Vagina (tissue), 2 donors: ENCODE data around the gene NPC1L1. TPM values are rescaled to one million over a fixed set of nuclear protein-coding genes. Genes with fewer than 3 reads are reported as not detected.

Experiments used
- DNase-seq, 2 donors: peaks; one replicate each; pipeline ENCODE4 v3.0.0-alpha.2; 2017; ENCODE audit errors: extremely low spot score in 2 of 2
- H3K27ac ChIP-seq: fragments of 200-600 bp; sonication (generic); one replicate; pipeline ENCODE4 v1.5.1; 2019
- H3K27me3 ChIP-seq: fragments of 200-600 bp; sonication (generic); one replicate; pipeline ENCODE4 v1.5.1; 2019
- H3K36me3 ChIP-seq, 2 donors: fragments of 200-600 bp; sonication (generic); one replicate each; pipeline ENCODE4 v1.5.1; 2017 to 2019
- H3K4me1 ChIP-seq: fragments of 200-600 bp; sonication (generic); one replicate; pipeline ENCODE4 v1.5.1; 2019
- H3K4me3 ChIP-seq, 2 donors: fragments of 200-600 bp; sonication (generic); 1 replicate in 1 of 2; 2 replicates in 1 of 2; pipeline ENCODE4 v1.5.1; 2016 to 2019
- H3K9me3 ChIP-seq: fragments of 200-600 bp; sonication (generic); one replicate; pipeline ENCODE4 v1.5.1; 2019
- CTCF ChIP-seq, 3 experiments: fragments of 450-650 bp in 2 of 3; fragments of 200-600 bp in 1 of 3; sonication (generic) in 1 of 3; IDR thresholded peaks; one replicate each; pipeline ENCODE4 v1.5.1; 2017 to 2019; ENCODE audit warnings: antibody characterized with exemption in 3 of 3, mild to moderate bottlenecking in 2 of 3, moderate library complexity in 2 of 3
- POLR2A ChIP-seq, 2 donors: fragments of 450-650 bp; IDR thresholded peaks; one replicate each; pipeline ENCODE4 v1.6.1; 2017; ENCODE audit warnings: antibody characterized with exemption in 2 of 2, mild to moderate bottlenecking in 2 of 2, moderate library complexity in 2 of 2
- POLR2AphosphoS5 ChIP-seq, 2 donors: sonication (generic); formaldehyde crosslinking; IDR thresholded peaks; one replicate each; pipeline ENCODE4 v1.9.0; 2017; ENCODE audit warnings: antibody characterized with exemption in 2 of 2, mild to moderate bottlenecking in 2 of 2, low read depth in 1 of 2; ENCODE audit not compliant: insufficient read depth in 1 of 2
- intact Hi-C: fragments of 100-400 bp; cut with DNase I; formaldehyde crosslinking; loops from one replicate; pipeline ENCODE4 v1.15.1; 2023
- total RNA-seq: library from RNA; depleted of rRNA; stranded (reverse); fragments of >200 nt; gene quantifications from one replicate; pipeline ENCODE4 v1.2.3, GENCODE V29; 2016

NPC1L1 gene
- total RNA-seq, 1 donor from 2014 or later, result 0.49 TPM

- TF ChIP-seq POLR2A (IDR thresholded peaks at IDR 0.05) (no peak), POLR2AphosphoS5 (IDR thresholded peaks at IDR 0.05; ENCODE audit: insufficient read depth in 1 of 2, low read depth in 1 of 2) (no peak), CTCF (IDR thresholded peaks at IDR 0.05) (no peak)
- Histone ChIP-seq H3K9me3 (no peaks in the 10 kb centered on the region), H3K4me1 (no peaks in the 10 kb centered on the region), H3K36me3 (no peaks in the 10 kb centered on the region), H3K27me3 (no peaks in the 10 kb centered on the region), H3K27ac (no peak overlapping the region), H3K4me3 (no peak overlapping the region)
- intact Hi-C loops, result no loop called here
- no peak for DNase-seq
These were observed 9.4 kb downstream of the NPC1L1 start for GRCh38 chr7:44531421-44532380.

GRCh38 chr7:44530990-44531389 is 10.1 kb downstream of the NPC1L1 start:
- Histone ChIP-seq H3K27ac (no peak overlapping the region), H3K27me3 (no peaks in the 10 kb centered on the region), H3K4me1 (no peaks in the 10 kb centered on the region), H3K9me3 (no peaks in the 10 kb centered on the region), H3K4me3 (no peak overlapping the region), H3K36me3 (no peaks in the 10 kb centered on the region)
- no peak for TF ChIP-seq POLR2AphosphoS5 (IDR thresholded peaks at IDR 0.05; ENCODE audit: insufficient read depth in 1 of 2, low read depth in 1 of 2)
- no peak for TF ChIP-seq CTCF (IDR thresholded peaks at IDR 0.05)
- no peak for TF ChIP-seq POLR2A (IDR thresholded peaks at IDR 0.05)
- no peak for DNase-seq
- intact Hi-C loops, result no loop called here

- no peaks in the 10 kb centered on the region for H3K27me3 ChIP-seq
- no peak overlapping the region for H3K27ac ChIP-seq
- H3K9me3 ChIP-seq, result no peaks in the 10 kb centered on the region
- H3K36me3 ChIP-seq, result no peaks in the 10 kb centered on the region
- intact Hi-C loops, result no loop called here
- no peak for DNase-seq
- no peak overlapping the region for H3K4me3 ChIP-seq
- no peaks in the 10 kb centered on the region for H3K4me1 ChIP-seq
- no peak for TF ChIP-seq POLR2AphosphoS5 (IDR thresholded peaks at IDR 0.05; ENCODE audit: insufficient read depth in 1 of 2, low read depth in 1 of 2)
These were observed 16.2 kb downstream of the NPC1L1 start for GRCh38 chr7:44524811-44525388.

- Histone ChIP-seq H3K9me3 (no peaks in the 10 kb centered on the region), H3K27ac (no peak overlapping the region), H3K27me3 (no peaks in the 10 kb centered on the region), H3K4me3 (no peak overlapping the region), H3K4me1 (no peaks in the 10 kb centered on the region), H3K36me3 (no peaks in the 10 kb centered on the region)
- intact Hi-C loops, result no loop called here
- no peak for TF ChIP-seq POLR2AphosphoS5 (IDR thresholded peaks at IDR 0.05; ENCODE audit: insufficient read depth in 1 of 2, low read depth in 1 of 2)
- TF ChIP-seq CTCF (IDR thresholded peaks at IDR 0.05), result no peak
- no peak for TF ChIP-seq POLR2A (IDR thresholded peaks at IDR 0.05)
- no peak for DNase-seq
These were observed 18.8 kb downstream of the NPC1L1 start for GRCh38 chr7:44522315-44522714.

GRCh38 chr7:44521347-44522095 is 19.6 kb downstream of the NPC1L1 start:
- no peaks in the 10 kb centered on the region for H3K36me3 ChIP-seq
- TF ChIP-seq POLR2AphosphoS5 (IDR thresholded peaks at IDR 0.05; ENCODE audit: insufficient read depth in 1 of 2, low read depth in 1 of 2), result no peak
- TF ChIP-seq POLR2A (IDR thresholded peaks at IDR 0.05), result no peak
- TF ChIP-seq CTCF (IDR thresholded peaks at IDR 0.05), result no peak
- no peaks in the 10 kb centered on the region for H3K9me3 ChIP-seq
- intact Hi-C loops, result no loop called here
- no peaks in the 10 kb centered on the region for H3K27me3 ChIP-seq
- DNase-seq, result peak in 1 of 2 donors; percentile 64
- no peak overlapping the region for H3K4me3 ChIP-seq
- no peaks in the 10 kb centered on the region for H3K4me1 ChIP-seq
- H3K27ac ChIP-seq, result no peak overlapping the region
